C4-2B (cell line): ENCODE measurements around the gene CSNK2A1.
A peak's percentile ranks its signal among the peaks of the same experiment; 100 is the strongest.

Experiments used
- H3K27ac ChIP-seq: fragments of 450-650 bp; 2 replicates; pipeline ENCODE4 v1.5.1; 2017
- CTCF ChIP-seq: fragments of 450-650 bp; conservative IDR thresholded peaks from 2 replicates; pipeline ENCODE4 v1.5.1; 2017; ENCODE audit warnings: mild to moderate bottlenecking
- ZFX ChIP-seq: fragments of 450-650 bp; IDR thresholded peaks from 2 replicates; pipeline ENCODE4 v1.6.1; 2017

CSNK2A1 gene

GRCh38 chr20:504632-505075, 38.9 kb downstream of the CSNK2A1 start:
- H3K27ac ChIP-seq = peak overlapping the region; percentile 40; the same call in 1 of the 2 replicates
- TF ChIP-seq CTCF = no peak
- TF ChIP-seq ZFX = no peak

GRCh38 chr20:503048-503737, 40.4 kb downstream of the CSNK2A1 start:
- no peak for TF ChIP-seq CTCF
- H3K27ac ChIP-seq = no peak overlapping the region

GRCh38 chr20:497979-498378, 45.6 kb downstream of the CSNK2A1 start:
- TF ChIP-seq CTCF (no peak), ZFX (no peak)
- no peak overlapping the region for H3K27ac ChIP-seq

- H3K27ac ChIP-seq = peak overlapping the region; percentile 46; the same call in 1 of the 2 replicates
- no peak for TF ChIP-seq CTCF
- TF ChIP-seq ZFX = no peak
Measured at GRCh38 chr20:496126-496696, 47.4 kb downstream of the CSNK2A1 start.

- no peak for TF ChIP-seq ZFX
- TF ChIP-seq CTCF = no peak
- H3K27ac ChIP-seq = no peak overlapping the region
Measured at GRCh38 chr20:492159-492558, 51.4 kb downstream of the CSNK2A1 start.

GRCh38 chr20:487655-488054, 55.9 kb downstream of the CSNK2A1 start:
- H3K27ac ChIP-seq = no peak overlapping the region
- TF ChIP-seq CTCF (no peak), ZFX (no peak)

- H3K27ac ChIP-seq = no peak overlapping the region
- no peak for TF ChIP-seq ZFX
- no peak for TF ChIP-seq CTCF
Measured at GRCh38 chr20:483815-484644, 59.6 kb downstream of the CSNK2A1 start.
